GM18508 (cell line): ENCODE results near the gene CMTM1.
"Not testable (repeated sequence)": the region's sequence is repeated elsewhere in the genome, so short reads cannot be mapped to it uniquely, and the experiment has no call there.

Experiments used
- ATAC-seq: cut with Tn5 transposase; IDR thresholded peaks from one replicate; pipeline ENCODE4 v1.9.1; 2021; ENCODE audit warnings: moderate number of reproducible peaks; ENCODE audit not compliant: insufficient read depth, unreplicated experiment

CMTM1 gene

DNA sequence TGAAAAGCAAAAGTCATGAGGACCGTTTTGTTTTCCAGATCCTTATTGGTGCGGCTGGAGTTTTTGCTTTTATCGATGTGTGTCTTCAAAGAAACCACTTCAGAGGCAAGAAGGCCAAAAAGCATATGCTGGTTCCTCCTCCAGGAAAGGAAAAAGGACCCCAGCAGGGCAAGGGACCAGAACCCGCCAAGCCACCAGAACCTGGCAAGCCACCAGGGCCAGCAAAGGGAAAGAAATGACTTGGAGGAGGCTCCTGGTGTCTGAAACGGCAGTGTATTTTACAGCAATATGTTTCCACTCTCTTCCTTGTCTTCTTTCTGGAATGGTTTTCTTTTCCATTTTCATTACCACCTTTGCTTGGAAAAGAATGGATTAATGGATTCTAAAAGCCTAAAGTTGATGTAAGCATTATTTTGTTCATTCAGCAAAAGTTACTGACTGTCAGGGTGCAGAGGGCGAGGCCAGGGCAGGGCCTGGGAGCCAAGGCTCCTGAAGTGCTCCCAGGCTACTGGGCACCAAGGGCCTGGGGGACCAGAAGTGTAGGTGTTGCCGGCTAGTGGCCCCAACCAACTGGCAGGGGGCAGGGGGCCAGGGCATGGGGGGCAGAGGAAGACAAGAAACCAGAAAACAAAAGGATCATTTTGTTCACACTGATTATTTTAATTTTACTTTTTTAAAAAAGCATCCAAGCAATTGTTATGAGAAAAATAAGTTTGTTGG is 21.8 kb downstream of the CMTM1 start:
- no peak for ATAC-seq

- ATAC-seq = no peak
Measured at GRCh38 chr16:66588981-66589713, 22.9 kb downstream of the CMTM1 start.

- no peak for ATAC-seq
Measured at GRCh38 chr16:66590322-66590721, 24.1 kb downstream of the CMTM1 start.

DNA sequence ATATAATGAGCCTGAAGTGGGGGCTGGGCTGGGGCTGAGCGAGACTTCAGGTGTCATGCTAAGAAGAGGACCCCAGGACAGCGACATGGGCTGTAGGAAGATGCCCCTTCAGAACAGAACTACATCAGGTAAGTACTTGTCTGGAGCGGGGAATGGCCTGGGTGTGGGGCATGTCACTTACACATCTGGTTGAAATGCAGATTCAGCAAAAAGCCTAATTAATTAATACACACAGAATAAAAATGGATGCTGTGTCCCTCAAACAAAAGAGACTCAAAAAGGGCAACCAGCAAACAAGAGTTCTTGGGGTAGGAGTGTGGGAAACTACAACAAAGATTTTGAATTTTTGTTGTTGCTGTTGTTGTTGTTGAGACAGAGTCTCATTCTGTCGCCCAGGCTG is 24.8 kb downstream of the CMTM1 start:
- ATAC-seq = no peak

GRCh38 chr16:66592241-66592640 is 26.0 kb downstream of the CMTM1 start:
- ATAC-seq = no peak

DNA sequence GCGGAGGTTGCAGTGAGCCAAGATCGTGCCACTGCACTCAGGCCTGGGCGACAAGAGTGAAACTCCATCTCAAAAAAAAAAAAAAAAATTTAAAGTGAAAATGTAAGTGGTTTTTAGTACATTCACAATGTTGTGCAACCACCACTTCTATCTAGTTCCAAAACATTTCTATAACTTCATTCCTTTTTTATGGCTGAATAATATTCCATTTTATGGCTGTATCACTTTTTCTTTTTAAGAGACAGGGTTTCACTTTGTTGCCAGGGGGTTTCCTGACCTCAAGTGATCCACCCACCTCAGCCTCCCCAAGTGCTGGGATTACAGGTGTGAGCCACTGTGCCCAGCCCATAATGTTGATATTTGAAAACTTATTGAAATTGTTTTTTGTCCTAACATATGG is 26.6 kb downstream of the CMTM1 start:
- no peak for ATAC-seq

DNA sequence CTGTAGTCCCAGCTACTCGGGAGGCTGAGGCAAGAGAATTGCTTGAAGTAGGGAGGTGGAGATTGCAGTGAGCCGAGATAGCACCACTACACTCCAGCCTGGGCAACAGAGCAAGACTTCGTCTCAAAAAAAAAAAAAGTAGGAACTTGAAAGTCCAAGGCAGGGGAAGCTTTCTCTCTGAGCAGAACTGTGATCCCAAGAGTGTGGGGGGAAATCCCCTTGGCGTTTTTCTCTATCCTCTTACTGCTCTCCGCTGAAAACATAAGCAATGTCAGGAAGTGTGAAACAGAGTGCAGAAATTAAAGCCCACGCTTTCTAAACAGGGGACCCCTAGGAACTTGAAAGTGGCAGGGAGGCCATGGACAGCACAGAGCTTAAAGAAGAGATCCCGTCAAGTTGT is 28.5 kb downstream of the CMTM1 start:
- ATAC-seq = no peak

DNA sequence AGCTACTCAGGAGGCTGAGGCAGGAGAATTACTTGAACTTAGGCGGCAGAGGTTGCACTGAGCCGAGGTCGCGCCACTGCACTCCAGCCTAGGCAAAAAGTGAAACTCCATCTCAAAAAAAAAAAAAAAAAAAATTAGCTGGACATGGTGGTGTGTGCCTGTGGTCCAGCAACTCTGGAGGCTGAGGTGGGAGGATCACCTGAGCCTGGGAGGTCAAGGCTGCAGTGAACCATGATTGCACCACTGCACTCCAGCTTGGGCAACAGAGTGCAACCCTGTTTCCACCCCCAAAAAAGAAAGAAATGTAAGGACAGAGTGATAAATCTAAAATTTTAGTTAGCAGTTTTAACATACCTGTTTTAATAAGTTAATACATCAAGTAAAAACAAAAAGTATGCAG is 30.3 kb downstream of the CMTM1 start:
- ATAC-seq = not testable (repeated sequence)

DNA sequence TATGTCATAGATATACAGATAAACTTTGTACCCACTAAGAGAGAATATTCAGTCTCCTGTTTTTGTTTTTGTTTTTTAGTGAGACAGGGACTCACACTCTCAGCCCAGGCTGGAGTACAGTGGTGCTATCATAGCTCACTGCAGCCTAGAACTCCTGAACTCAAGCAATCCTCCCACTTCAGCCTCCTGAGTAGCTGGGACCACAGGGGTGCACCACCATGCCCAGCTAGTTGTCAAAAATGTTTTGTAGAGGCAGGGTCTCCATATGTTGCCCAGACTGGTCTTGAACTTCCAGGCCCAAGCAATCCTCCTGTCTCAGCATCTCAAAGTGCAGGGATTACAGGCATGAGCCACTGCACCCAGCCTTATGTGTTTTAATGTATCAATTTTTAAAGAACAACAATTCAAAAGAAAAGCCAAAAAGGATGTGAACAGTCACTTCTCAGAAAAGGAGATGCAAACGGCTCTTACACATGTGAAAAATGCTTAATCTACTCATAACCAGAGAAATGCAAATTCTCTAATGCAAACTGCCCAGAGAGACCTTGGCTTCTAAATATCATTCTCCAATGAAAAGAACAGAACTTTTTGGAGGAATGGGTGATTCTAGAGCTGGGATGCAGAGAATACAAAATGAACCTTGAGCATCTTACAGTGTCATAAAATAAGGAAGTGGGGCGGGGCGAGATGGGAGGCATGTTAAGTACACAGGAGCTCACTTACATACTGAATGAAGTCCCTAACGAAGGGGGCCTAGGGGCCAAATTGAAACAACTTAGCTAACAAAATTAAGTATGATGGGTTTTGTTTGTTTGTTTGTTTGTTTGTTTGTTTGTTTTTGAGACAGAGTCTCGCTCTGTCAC is 31.0 kb downstream of the CMTM1 start:
- ATAC-seq = no peak

GRCh38 chr16:66598111-66598510 is 31.9 kb downstream of the CMTM1 start:
- no peak for ATAC-seq

GRCh38 chr16:66599726-66600125 is 33.5 kb downstream of the CMTM1 start:
- ATAC-seq = no peak

DNA sequence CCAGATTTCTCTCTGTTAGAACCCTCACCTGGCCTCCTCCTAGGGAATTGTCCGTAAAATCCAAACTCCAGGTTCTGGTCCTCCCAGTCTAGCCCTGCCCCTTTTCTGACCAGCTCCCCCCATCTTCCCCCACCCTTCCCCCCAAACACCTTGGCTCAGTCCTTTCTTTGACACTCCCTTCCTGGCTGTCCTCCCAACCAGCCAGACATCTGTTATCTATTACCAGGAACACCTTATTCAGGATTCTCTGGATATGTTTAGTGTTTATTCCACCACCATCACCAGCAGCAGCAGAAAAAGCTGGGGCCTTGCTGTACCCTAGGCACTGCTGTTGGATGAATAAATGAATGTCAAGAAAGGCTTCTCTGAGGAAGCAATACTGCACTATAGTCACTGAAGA is 34.2 kb downstream of the CMTM1 start:
- no peak for ATAC-seq

- ATAC-seq = no peak
Measured at GRCh38 chr16:66601471-66601870, 35.2 kb downstream of the CMTM1 start.

DNA sequence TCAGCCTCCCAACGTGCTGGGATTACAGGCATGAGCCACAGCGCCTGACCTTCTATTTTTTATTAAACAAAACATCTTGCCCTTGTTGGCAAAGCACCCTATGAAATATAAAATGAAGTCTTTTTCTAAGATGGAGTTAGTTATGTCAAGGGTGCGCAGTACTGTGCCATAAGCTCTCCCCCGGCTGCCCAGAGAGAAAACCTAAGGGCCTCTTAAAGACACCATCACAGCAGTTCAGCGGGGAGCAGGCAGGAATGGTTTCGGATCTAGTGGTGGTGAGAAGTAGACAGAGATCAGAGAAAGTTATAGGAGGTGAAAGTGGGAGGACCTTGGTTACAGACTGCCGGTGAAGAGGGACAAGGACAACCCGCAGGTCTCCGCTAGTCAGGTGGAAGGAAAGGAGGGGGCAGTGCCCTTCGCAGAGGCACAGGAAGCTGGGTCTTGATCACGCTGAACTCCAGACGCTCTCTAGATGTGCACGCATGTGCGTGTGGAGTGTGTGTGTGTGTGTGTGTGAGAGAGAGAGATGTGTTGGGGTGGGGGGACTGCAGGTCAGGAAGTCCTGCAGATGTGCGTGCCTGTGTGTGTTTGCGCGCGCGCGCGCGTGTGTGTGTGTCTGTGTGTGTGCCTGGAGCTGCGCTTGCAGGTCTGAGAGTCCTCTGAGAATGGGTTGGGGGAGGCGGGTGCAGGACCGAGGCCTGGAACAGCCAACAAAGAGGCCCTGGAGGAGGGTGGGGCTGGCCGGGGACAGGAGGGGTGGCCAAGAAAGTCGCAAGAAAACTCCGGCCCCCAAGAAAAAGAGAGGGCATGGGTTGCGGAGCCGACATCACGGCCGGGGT is 37.5 kb downstream of the CMTM1 start:
- no peak for ATAC-seq

GRCh38 chr16:66604376-66605176 is 38.3 kb downstream of the CMTM1 start, which contains the start of gene CMTM3:
TSS of gene CMTM3 (plus strand) at chr16:66604704. CDS start at chr16:66604806, 102 bp downstream.
- no peak for ATAC-seq

DNA sequence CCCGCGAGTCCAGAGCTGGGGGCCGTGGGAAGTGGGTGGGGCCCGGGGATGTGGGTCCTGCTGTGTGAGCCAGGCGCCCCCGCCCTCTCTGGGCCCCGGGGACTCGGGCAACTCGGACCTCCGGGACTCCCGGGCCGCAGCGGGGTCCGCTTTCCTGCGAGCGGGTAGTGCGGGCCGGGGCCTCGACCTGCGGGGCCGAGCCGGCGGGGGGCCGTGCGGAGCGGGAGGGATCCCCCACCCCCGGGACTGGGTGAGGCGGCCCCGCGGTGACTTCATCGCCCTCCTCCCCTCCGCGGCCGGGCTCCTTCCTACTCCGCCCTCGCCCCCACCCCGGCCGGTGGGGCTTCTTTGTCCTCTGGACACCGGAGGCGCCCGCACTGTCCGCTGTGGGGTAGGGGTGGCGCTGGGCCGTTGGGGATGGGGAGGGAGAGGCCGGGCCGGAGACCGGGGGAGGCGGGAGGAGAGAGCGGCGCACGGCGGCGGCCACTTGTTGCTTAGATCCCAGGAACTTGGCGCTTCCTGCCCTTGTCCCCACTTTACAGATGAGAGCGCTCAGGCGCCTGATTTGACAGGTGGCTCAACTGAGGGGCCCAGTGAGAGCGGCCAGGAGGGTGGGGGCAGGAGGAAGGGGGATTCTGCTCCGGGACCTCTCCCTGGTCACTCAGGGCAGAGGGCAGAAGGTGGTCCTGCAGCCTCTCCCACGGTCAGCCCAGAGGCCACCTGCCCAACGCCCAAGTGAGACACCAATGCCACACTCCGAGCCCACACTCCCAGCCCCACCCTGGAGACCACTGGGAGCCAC is 39.1 kb downstream of the CMTM1 start:
- no peak for ATAC-seq

DNA sequence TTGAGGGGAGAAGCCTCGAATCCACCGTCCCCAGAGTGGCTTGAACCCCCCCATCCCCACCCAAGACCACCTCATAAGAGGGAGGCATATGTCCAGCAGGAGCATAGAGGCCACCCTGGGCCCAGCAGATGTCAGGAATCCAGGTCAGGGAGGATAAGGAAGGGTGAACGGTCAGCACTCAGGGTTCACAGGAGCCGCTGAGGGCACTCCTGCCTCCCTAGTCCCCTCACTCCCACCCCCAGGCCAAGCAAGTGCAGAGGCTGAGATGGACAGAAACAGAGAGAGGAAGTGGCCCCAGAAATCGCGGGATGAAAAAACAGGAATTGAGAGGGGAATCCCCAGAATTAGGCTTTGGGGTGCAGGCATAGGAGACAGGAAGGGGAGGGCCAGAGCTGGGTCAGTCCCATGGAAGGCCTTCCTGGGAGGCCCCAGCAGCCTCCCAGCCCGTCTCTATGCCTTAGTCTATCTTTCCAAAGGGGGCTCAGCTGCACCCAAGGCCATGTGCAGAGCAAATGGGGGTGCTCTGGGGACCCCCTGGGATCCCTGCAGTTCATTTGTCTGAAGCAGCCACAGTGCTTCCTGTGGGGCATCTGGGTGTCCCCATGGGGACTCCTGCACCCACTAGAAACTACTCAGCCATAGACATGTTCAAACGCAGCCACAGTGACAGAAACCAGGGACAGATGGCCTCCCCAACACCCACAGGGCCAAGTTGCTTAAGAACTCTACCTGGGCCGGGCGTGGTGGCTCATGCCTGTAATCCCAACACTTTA is 39.9 kb downstream of the CMTM1 start:
- no peak for ATAC-seq
